Kidney epithelial cell (primary cell): ENCODE measurements around the gene RGS12. TPM values are rescaled to one million over a fixed set of nuclear protein-coding genes. Genes with fewer than 3 reads are reported as not detected.

ENCODE experiments used
- DNase-seq: peaks from one replicate; pipeline ENCODE4 v3.0.0-alpha.2; 2010; ENCODE audit warnings: low read depth
- H3K27me3 ChIP-seq: 2 replicates; pipeline ENCODE4 v1.6.0; 2011; ENCODE audit warnings: low read length; ENCODE audit not compliant: control insufficient read depth, insufficient read depth
- H3K36me3 ChIP-seq: 2 replicates; pipeline ENCODE4 v1.5.1; 2011; ENCODE audit warnings: low read length; ENCODE audit not compliant: control insufficient read depth, insufficient read depth
- H3K4me3 ChIP-seq: 2 replicates; pipeline ENCODE4 v1.5.1; 2011; ENCODE audit warnings: low read depth, mild to moderate bottlenecking, control low read depth, low read length
- CTCF ChIP-seq: IDR thresholded peaks from 2 replicates; pipeline ENCODE4 v1.5.1; 2011; ENCODE audit warnings: mild to moderate bottlenecking, moderate library complexity, low read length, control low read depth, inconsistent platforms; ENCODE audit not compliant: insufficient read depth, poor library complexity, severe bottlenecking
- total RNA-seq: library from RNA; depleted of rRNA; stranded (reverse); fragments of >200 nt; gene quantifications from 2 replicates; pipeline ENCODE4 v1.2.3, GENCODE V29; 2015

The RGS12 gene
- total RNA-seq, 1 donor from 2014 or later, result 28.7 TPM

GRCh38 chr4:3335982-3336381 lies 43.2 kb downstream of the RGS12 start:
- no peak for DNase-seq
- no peaks in the 10 kb centered on the region for H3K27me3 ChIP-seq
- TF ChIP-seq CTCF, result no peak
- no peaks in the 10 kb centered on the region for H3K36me3 ChIP-seq
- H3K4me3 ChIP-seq, result no peak overlapping the region

- DNase-seq, result no peak
- Histone ChIP-seq H3K27me3 (no peaks in the 10 kb centered on the region), H3K4me3 (no peak overlapping the region), H3K36me3 (no peaks in the 10 kb centered on the region)
- no peak for TF ChIP-seq CTCF
These were observed 43.8 kb downstream of the RGS12 start for GRCh38 chr4:3336382-3337356.

- no peak for TF ChIP-seq CTCF
- H3K36me3 ChIP-seq, result no peaks in the 10 kb centered on the region
- no peak for DNase-seq
- no peak overlapping the region for H3K4me3 ChIP-seq
- no peaks in the 10 kb centered on the region for H3K27me3 ChIP-seq
These were observed 44.5 kb downstream of the RGS12 start for GRCh38 chr4:3337357-3337732.

- no peaks in the 10 kb centered on the region for H3K27me3 ChIP-seq
- no peak overlapping the region for H3K4me3 ChIP-seq
- no peak for TF ChIP-seq CTCF
- no peak for DNase-seq
- H3K36me3 ChIP-seq, result no peaks in the 10 kb centered on the region
These were observed 45.0 kb downstream of the RGS12 start for GRCh38 chr4:3337811-3338210.

DNA sequence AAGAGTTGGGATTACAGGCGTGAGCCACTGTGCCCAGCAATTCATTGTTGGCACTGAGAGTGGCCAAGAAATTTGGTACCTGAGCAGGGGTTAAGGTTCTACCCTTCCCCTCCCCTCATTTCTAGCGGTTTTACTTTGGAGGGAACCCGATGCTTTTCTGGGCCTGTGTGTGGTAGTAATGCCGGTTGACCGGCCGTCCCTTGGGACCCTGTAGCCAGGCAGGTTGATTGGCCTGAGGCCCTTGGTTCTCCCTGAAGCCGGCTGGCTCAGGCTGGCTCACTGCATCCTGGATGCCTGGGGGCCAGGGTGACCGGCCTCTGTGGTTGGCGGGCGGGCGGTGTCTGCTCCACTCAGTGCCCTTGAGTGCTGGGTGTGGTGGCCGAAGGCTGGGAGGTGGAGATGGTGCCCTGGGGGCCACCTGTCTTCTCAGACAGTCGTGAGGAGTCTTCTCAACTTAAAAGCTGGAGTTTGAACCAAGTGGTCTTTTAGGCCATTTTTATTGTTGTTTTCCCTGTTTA lies 45.6 kb downstream of the RGS12 start:
- H3K4me3 ChIP-seq, result no peak overlapping the region
- DNase-seq, result no peak
- TF ChIP-seq CTCF, result no peak
- H3K27me3 ChIP-seq, result no peaks in the 10 kb centered on the region
- H3K36me3 ChIP-seq, result no peaks in the 10 kb centered on the region

- DNase-seq, result no peak
- H3K4me3 ChIP-seq, result no peak overlapping the region
- H3K27me3 ChIP-seq, result no peaks in the 10 kb centered on the region
- no peaks in the 10 kb centered on the region for H3K36me3 ChIP-seq
- TF ChIP-seq CTCF, result no peak
These were observed 46.2 kb downstream of the RGS12 start for GRCh38 chr4:3338976-3339531.
